B cell (primary cell): Measurements from ENCODE around the gene CRK. TPM values are rescaled to one million over a fixed set of nuclear protein-coding genes. Genes with fewer than 3 reads are reported as not detected.

ENCODE experiments used
- ATAC-seq: fragments of 200-7000 bp; cut with Tn5 transposase; one replicate; pipeline ENCODE4 v1.10.0; 2021; ENCODE audit warnings: low read depth, mild to moderate bottlenecking, moderate number of reproducible peaks, moderate library complexity
- CTCF ChIA-PET: fragments of 350-600 bp; sonication (Branson Sonifier 250); formaldehyde crosslinking; loops from one replicate; lab custom pipeline; 2021; ENCODE audit warnings: antibody characterized with exemption, inconsistent platforms; lab: Charles Lee
- POLR2A ChIA-PET: fragments of 350-600 bp; sonication (Branson Sonifier 250); formaldehyde crosslinking; loops from one replicate; lab custom pipeline; 2021; ENCODE audit warnings: antibody characterized with exemption; lab: Charles Lee
- DNase-seq: peaks from one replicate; pipeline ENCODE4 v3.0.0; 2013
- H2AFZ ChIP-seq: 2 replicates; pipeline ENCODE4 v1.6.1; 2012; ENCODE audit warnings: mild to moderate bottlenecking, low read depth, low read length; ENCODE audit not compliant: insufficient read depth, poor library complexity, severe bottlenecking
- H3K27ac ChIP-seq, 2 donors: 1 replicate in 1 of 2; 2 replicates in 1 of 2; pipeline ENCODE4 v1.5.1; 2012 to 2013; ENCODE audit warnings: low read length in 2 of 2, mild to moderate bottlenecking in 2 of 2, moderate library complexity in 1 of 2
- H3K27me3 ChIP-seq, 4 experiments: fragments of 200-600 bp in 1 of 4; sonication (generic) in 1 of 4; replicated peaks in 1 of 4; 1 replicate in 2 of 4; 2 replicates in 2 of 4; pipeline versions ENCODE4 v1.6.1 to v1.7.0; 2013 to 2016; ENCODE audit warnings: low read length in 3 of 4, mild to moderate bottlenecking in 2 of 4, mixed read lengths in 1 of 4, moderate library complexity in 1 of 4; ENCODE audit not compliant: insufficient read depth in 4 of 4, control insufficient read depth in 3 of 4; ENCODE audit errors: control extremely low read depth in 1 of 4
- H3K36me3 ChIP-seq, 2 experiments: replicated peaks in 1 of 2; 1 replicate in 1 of 2; 2 replicates in 1 of 2; pipeline versions ENCODE4 v1.6.1 to v1.7.1; 2013; ENCODE audit warnings: low read length in 1 of 2; ENCODE audit not compliant: insufficient read depth in 2 of 2, control insufficient read depth in 1 of 2; ENCODE audit errors: control extremely low read depth in 1 of 2, extremely low read depth in 1 of 2
- H3K4me1 ChIP-seq, 2 donors: fragments of 200-600 bp in 1 of 2; sonication (generic) in 1 of 2; 1 replicate in 1 of 2; 2 replicates in 1 of 2; pipeline versions ENCODE4 v1.5.1 to v1.6.1; 2013 to 2017; ENCODE audit warnings: low read length in 2 of 2; ENCODE audit not compliant: control insufficient read depth in 2 of 2, insufficient read depth in 2 of 2
- H3K4me2 ChIP-seq: replicated peaks from 2 replicates; pipeline ENCODE3; 2012; ENCODE audit warnings: mild to moderate bottlenecking, low read depth, low read length; ENCODE audit not compliant: poor library complexity, severe bottlenecking
- H3K4me3 ChIP-seq, 5 experiments: fragments of 200-600 bp in 1 of 5; sonication (generic) in 1 of 5; 1 replicate in 3 of 5; 2 replicates in 2 of 5; pipeline versions ENCODE4 v1.5.1 to v1.7.0; 2011 to 2016; ENCODE audit warnings: low read length in 4 of 5, mild to moderate bottlenecking in 4 of 5, low read depth in 2 of 5, control low read depth in 1 of 5, moderate library complexity in 1 of 5; ENCODE audit not compliant: insufficient read depth in 1 of 5; ENCODE audit errors: control extremely low read depth in 1 of 5, extremely low read depth in 1 of 5
- H3K79me2 ChIP-seq: fragments of 200-600 bp; sonication (generic); one replicate; pipeline ENCODE4 v1.6.0; 2016; ENCODE audit warnings: low read length; ENCODE audit not compliant: control insufficient read depth, insufficient read depth
- H3K9ac ChIP-seq: fragments of 200-600 bp; sonication (generic); 2 replicates; pipeline ENCODE4 v1.6.1; 2017; ENCODE audit warnings: mild to moderate bottlenecking, low read length, moderate library complexity
- H3K9me3 ChIP-seq, 3 donors: one replicate each; pipeline versions ENCODE4 v1.6.1 to v1.7.1; 2013; ENCODE audit warnings: low read length in 2 of 3; ENCODE audit not compliant: control insufficient read depth in 2 of 3, insufficient read depth in 1 of 3; ENCODE audit errors: control extremely low read depth in 1 of 3
- H4K20me1 ChIP-seq: 2 replicates; pipeline ENCODE4 v1.6.0; 2012; ENCODE audit warnings: mild to moderate bottlenecking, low read length; ENCODE audit not compliant: insufficient read depth, control insufficient read depth, poor library complexity, severe bottlenecking
- H3K27ac Mint-ChIP-seq: one replicate; pipeline ENCODE4 v1.8.0; 2021; ENCODE audit warnings: mixed read lengths
- H3K27me3 Mint-ChIP-seq: one replicate; pipeline ENCODE4 v1.8.0; 2021; ENCODE audit warnings: mixed read lengths
- H3K4me1 Mint-ChIP-seq: one replicate; pipeline ENCODE4 v1.8.0; 2021; ENCODE audit warnings: mixed read lengths
- H3K4me3 Mint-ChIP-seq: one replicate; pipeline ENCODE4 v1.8.0; 2021; ENCODE audit warnings: mixed read lengths
- H3K9me3 Mint-ChIP-seq: one replicate; pipeline ENCODE4 v1.8.0; 2022; ENCODE audit warnings: mixed read lengths; ENCODE audit not compliant: insufficient read depth
- CTCF ChIP-seq: fragments of 200-600 bp; IDR thresholded peaks from one replicate; pipeline ENCODE4 v1.8.0; 2022; ENCODE audit warnings: antibody characterized with exemption, mild to moderate bottlenecking
- EZH2 ChIP-seq: IDR thresholded peaks from 2 replicates; pipeline ENCODE4 v1.6.1; 2012; ENCODE audit warnings: borderline replicate concordance, low read depth, mild to moderate bottlenecking, moderate library complexity, low read length; ENCODE audit not compliant: insufficient read depth, poor library complexity, severe bottlenecking
- WGBS: methylation state at CpG from one replicate; pipeline ENCODE4 v1.1.5; 2013; ENCODE audit warnings: missing lambda C conversion rate; ENCODE audit not compliant: insufficient coverage; 5-methylcytosine and 5-hydroxymethylcytosine counted together
- intact Hi-C: fragments of 100-400 bp; cut with micrococcal nuclease; formaldehyde crosslinking; loops from one replicate; pipeline ENCODE4 v1.10.0; 2022
- polyA plus RNA-seq: library from polyadenylated mRNA; depleted of rRNA; stranded (reverse); fragments of >200 nt; gene quantifications from 2 replicates; pipeline ENCODE4 v1.2.3, GENCODE V29; 2012
- total RNA-seq, 2 donors: library from RNA; stranded (reverse); fragments of 120-200 nt in 1 of 2; gene quantifications; 1 replicate in 1 of 2; 2 replicates in 1 of 2; pipeline versions ENCODE4 v1.2.3 to v1.2.4, GENCODE V29; 2013 to 2022

The CRK gene
- total and polyA plus RNA-seq, 2 donors (not counting 1 experiment from before 2014, with no cell fraction given), result 8.2 to 36.4 TPM

DNA sequence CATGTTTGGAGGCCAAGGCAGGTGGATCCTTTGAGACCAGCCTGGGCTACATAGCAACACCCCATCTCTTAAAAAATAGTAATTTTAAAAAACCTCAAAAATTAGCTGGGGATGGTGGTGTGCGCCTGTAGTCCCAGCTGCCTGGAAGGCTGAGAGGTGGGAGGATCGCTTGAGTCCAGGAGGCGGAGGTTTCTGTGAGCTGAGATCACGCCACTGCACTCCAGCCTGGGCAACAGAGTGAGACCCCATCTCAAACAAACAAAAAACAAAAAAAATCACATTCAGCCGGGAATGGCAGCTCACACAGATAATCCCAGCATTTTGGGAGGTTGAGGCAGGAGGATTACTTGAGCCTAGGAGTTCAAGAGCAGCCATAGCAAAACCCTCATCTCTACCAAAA, 39.6 kb downstream of the CRK start:
- H3K27ac ChIP-seq, result no peak overlapping the region
- no peaks in the 10 kb centered on the region for H3K27me3 ChIP-seq
- no peak for DNase-seq
- peaks cover 0 to 5% of the 10 kb centered on the region in 2 experiments for H3K36me3 ChIP-seq
- no peak for ATAC-seq
- H2AFZ ChIP-seq, result no peak overlapping the region
- POLR2A ChIA-PET, result no interaction called here
- no peaks in the 10 kb centered on the region for H4K20me1 ChIP-seq
- Mint-ChIP-seq H3K9me3 (no peaks in the 10 kb centered on the region), H3K27ac (no peak overlapping the region), H3K27me3 (no peaks in the 10 kb centered on the region), H3K4me3 (no peak overlapping the region), H3K4me1 (peaks cover 2% of the 10 kb centered on the region)
- H3K79me2 ChIP-seq, result no peaks in the 10 kb centered on the region
- no peak overlapping the region for H3K4me3 ChIP-seq
- TF ChIP-seq EZH2, result no peak
- TF ChIP-seq CTCF, result no peak
- H3K9me3 ChIP-seq, result no peaks in the 10 kb centered on the region
- H3K4me2 ChIP-seq, result no peak overlapping the region
- intact Hi-C loops, result no loop called here
- CTCF ChIA-PET, result no interaction called here
- H3K9ac ChIP-seq, result no peak overlapping the region
- H3K4me1 ChIP-seq, result no peaks in the 10 kb centered on the region
- no CpG with 5 or more reads among the region's 5 CpGs for WGBS

GRCh38 chr17:1414634-1415033, 41.4 kb downstream of the CRK start:
- H4K20me1 ChIP-seq, result no peaks in the 10 kb centered on the region
- H3K9ac ChIP-seq, result no peak overlapping the region
- ATAC-seq (no peak), DNase-seq (no peak)
- H3K9me3 Mint-ChIP-seq, result no peaks in the 10 kb centered on the region
- H3K27me3 Mint-ChIP-seq, result no peaks in the 10 kb centered on the region
- no peaks in the 10 kb centered on the region for H3K27me3 ChIP-seq
- POLR2A ChIA-PET, result interaction anchor here (0.6 kb wide), 1 partner anchor 37 kb away, joined by 3 read pairs; no protein-coding TSS in a partner anchor
- H3K9me3 ChIP-seq, result no peaks in the 10 kb centered on the region
- no peak overlapping the region for H3K4me3 Mint-ChIP-seq
- H3K27ac Mint-ChIP-seq, result no peak overlapping the region
- no peak overlapping the region for H3K4me2 ChIP-seq
- CTCF ChIA-PET, result interaction anchor here (1.0 kb wide), 1 partner anchor 101 kb away, joined by 4 read pairs; no protein-coding TSS in a partner anchor
- no peak overlapping the region for H3K27ac ChIP-seq
- no peak overlapping the region for H2AFZ ChIP-seq
- intact Hi-C loops, result no loop called here
- H3K4me1 ChIP-seq, result no peaks in the 10 kb centered on the region
- H3K79me2 ChIP-seq, result peaks cover 3% of the 10 kb centered on the region
- H3K4me3 ChIP-seq, result no peak overlapping the region
- 98% methylated on average over 10 of the region's 10 CpGs for WGBS
- H3K36me3 ChIP-seq, result no peaks in the 10 kb centered on the region
- TF ChIP-seq CTCF (no peak), EZH2 (no peak)
- peaks cover 2% of the 10 kb centered on the region for H3K4me1 Mint-ChIP-seq
